ENCODE measurements around the gene ERAS. TPM values are rescaled to one million over a fixed set of nuclear protein-coding genes. Genes with fewer than 3 reads are reported as not detected.

Gene ERAS
- polyA plus RNA-seq, 2 of the 4 experiments (the other 2 are of a cell fraction) = 0.06 TPM; not detected in 1

DNA sequence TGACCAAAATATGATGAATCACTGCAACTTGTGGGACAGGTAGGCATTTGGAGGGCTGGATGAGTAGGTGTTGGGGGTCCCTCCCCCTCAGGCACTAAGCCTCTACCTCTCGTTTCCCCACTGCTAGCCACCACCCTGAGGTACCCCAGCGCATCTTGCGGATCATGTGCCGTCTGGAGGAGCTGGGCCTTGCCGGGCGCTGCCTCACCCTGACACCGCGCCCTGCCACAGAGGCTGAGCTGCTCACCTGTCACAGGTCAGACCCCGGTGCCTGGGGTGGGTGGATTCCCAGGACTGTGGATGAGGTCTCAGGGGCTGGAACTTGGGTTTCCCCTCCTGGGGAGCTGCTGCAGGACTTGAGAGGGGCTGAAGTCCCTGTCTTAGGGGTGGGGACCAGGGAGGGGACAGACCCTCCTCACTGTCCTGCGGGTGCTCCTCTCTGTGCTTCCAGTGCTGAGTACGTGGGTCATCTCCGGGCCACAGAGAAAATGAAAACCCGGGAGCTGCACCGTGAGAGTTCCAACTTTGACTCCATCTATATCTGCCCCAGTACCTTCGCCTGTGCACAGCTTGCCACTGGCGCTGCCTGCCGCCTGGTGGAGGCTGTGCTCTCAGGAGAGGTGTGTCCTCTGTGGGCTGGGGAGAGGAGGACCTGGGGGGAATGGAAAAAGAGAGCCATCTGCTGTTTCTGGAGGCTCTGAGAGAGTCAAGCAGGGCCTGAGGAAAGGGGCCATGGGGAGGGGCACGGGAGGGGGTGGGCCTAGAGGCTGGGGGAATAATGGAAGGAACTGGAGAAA lies 10.1 kb upstream of the ERAS start:
- WGBS (ENCODE audit: missing lambda C conversion rate) = 91% methylated on average over 9 of the region's 18 CpGs
- no peak overlapping the region for H3K27ac ChIP-seq
- ChIA-PET POLR2A (no interaction called here), CTCF (interaction anchor here (1.0 kb wide), 1 partner anchor 81 kb away, joined by 3 read pairs; no protein-coding TSS in a partner anchor)
- FAIRE-seq (no peak), DNase-seq (ENCODE audit: low read depth in 1 of 2, low spot score in 1 of 2) (no peak), ATAC-seq (peak in 1 of 2 experiments; percentile 38; a peak in 2 of 6 replicates)
- H3K4me3 ChIP-seq = no peak overlapping the region
- no peaks in the 10 kb centered on the region for H3K4me1 ChIP-seq
- TF ChIP-seq CHD4 (IDR thresholded peaks at IDR 0.05; ENCODE audit: borderline replicate concordance) (no peak), FOSL2 (IDR thresholded peaks at IDR 0.05) (no peak), FOSL2 (CRISPR knock-in tag; IDR thresholded peaks at IDR 0.05) (no peak), POLR2AphosphoS2 (conservative IDR thresholded peaks at IDR 0.05; ENCODE audit: low read length) (no peak), RAD21 (conservative IDR thresholded peaks at IDR 0.05 in 1 of 2, IDR thresholded peaks at IDR 0.05 in 1 of 2) (no peak), HOXB13 (CRISPR knock-in tag; IDR thresholded peaks at IDR 0.05; ENCODE audit: low read depth) (no peak), JUNB (IDR thresholded peaks at IDR 0.05) (no peak), MAFK (IDR thresholded peaks at IDR 0.05; ENCODE audit: partially characterized antibody) (no peak), JUN (IDR thresholded peaks at IDR 0.05) (no peak)
- TF ChIP-seq, protein P1, sequence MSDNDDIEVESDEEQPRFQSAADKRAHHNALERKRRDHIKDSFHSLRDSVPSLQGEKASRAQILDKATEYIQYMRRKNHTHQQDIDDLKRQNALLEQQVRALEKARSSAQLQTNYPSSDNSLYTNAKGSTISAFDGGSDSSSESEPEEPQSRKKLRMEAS (IDR thresholded peaks at IDR 0.05) = no peak
- TF ChIP-seq, protein P2, sequence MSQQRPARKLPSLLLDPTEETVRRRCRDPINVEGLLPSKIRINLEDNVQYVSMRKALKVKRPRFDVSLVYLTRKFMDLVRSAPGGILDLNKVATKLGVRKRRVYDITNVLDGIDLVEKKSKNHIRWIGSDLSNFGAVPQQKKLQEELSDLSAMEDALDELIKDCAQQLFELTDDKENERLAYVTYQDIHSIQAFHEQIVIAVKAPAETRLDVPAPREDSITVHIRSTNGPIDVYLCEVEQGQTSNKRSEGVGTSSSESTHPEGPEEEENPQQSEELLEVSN (IDR thresholded peaks at IDR 0.05; ENCODE audit: borderline replicate concordance, low read depth) = no peak
- no peak overlapping the region for H3K4me2 ChIP-seq
- H3K9me3 ChIP-seq = no peaks in the 10 kb centered on the region

DNA sequence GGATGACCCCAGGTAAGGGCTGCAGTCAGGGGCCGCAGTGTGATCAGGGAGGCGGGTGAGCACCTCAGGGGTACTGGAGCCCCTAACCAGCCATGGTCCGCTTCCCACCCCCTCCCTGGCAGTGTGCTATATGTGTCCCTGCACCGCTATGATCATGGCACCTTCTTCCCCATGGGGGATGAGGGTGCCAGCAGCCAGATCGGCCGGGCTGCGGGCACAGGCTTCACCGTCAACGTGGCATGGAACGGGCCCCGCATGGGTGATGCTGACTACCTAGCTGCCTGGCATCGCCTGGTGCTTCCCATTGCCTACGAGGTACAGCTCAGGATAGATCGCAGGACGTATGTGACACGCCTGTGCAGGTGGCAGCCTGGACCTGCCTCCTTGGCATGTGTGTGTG lies 8.2 kb upstream of the ERAS start:
- ATAC-seq (no peak), DNase-seq (ENCODE audit: low read depth in 1 of 2, low spot score in 1 of 2) (no peak), FAIRE-seq (no peak)
- ChIA-PET POLR2A (no interaction called here), CTCF (no interaction called here)
- H3K4me1 ChIP-seq = no peaks in the 10 kb centered on the region
- TF ChIP-seq ZFP36 (IDR thresholded peaks at IDR 0.05; ENCODE audit: borderline replicate concordance, partially characterized antibody) = no peak
- no peak for TF ChIP-seq KDM1A (IDR thresholded peaks at IDR 0.05; ENCODE audit: low read depth)
- TF ChIP-seq, protein P3, sequence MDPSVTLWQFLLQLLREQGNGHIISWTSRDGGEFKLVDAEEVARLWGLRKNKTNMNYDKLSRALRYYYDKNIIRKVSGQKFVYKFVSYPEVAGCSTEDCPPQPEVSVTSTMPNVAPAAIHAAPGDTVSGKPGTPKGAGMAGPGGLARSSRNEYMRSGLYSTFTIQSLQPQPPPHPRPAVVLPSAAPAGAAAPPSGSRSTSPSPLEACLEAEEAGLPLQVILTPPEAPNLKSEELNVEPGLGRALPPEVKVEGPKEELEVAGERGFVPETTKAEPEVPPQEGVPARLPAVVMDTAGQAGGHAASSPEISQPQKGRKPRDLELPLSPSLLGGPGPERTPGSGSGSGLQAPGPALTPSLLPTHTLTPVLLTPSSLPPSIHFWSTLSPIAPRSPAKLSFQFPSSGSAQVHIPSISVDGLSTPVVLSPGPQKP (IDR thresholded peaks at IDR 0.05; ENCODE audit: low read depth, low read length) = no peak
- TF ChIP-seq FOSL2 (IDR thresholded peaks at IDR 0.05) = no peak
- no peak for TF ChIP-seq FOSL2 (CRISPR knock-in tag; IDR thresholded peaks at IDR 0.05)
- TF ChIP-seq RAD21 (conservative IDR thresholded peaks at IDR 0.05 in 1 of 2, IDR thresholded peaks at IDR 0.05 in 1 of 2) = no peak
- TF ChIP-seq POLR2A (IDR thresholded peaks at IDR 0.05; ENCODE audit: low read length) = no peak
- TF ChIP-seq, protein P4, sequence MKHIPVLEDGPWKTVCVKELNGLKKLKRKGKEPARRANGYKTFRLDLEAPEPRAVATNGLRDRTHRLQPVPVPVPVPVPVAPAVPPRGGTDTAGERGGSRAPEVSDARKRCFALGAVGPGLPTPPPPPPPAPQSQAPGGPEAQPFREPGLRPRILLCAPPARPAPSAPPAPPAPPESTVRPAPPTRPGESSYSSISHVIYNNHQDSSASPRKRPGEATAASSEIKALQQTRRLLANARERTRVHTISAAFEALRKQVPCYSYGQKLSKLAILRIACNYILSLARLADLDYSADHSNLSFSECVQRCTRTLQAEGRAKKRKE (CRISPR knock-in tag; IDR thresholded peaks at IDR 0.05; ENCODE audit: low read depth) = no peak
- no peak for TF ChIP-seq MAZ (IDR thresholded peaks at IDR 0.05; ENCODE audit: borderline replicate concordance, low read depth, low read length)
- TF ChIP-seq MAFK (IDR thresholded peaks at IDR 0.05; ENCODE audit: partially characterized antibody) = no peak
- TF ChIP-seq, protein P5, sequence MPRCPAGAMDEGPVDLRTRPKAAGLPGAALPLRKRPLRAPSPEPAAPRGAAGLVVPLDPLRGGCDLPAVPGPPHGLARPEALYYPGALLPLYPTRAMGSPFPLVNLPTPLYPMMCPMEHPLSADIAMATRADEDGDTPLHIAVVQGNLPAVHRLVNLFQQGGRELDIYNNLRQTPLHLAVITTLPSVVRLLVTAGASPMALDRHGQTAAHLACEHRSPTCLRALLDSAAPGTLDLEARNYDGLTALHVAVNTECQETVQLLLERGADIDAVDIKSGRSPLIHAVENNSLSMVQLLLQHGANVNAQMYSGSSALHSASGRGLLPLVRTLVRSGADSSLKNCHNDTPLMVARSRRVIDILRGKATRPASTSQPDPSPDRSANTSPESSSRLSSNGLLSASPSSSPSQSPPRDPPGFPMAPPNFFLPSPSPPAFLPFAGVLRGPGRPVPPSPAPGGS (IDR thresholded peaks at IDR 0.05) = no peak
- TF ChIP-seq HEYL (CRISPR knock-in tag; IDR thresholded peaks at IDR 0.05) = no peak
- no peak for TF ChIP-seq CEBPB (IDR thresholded peaks at IDR 0.05)
- no peak for TF ChIP-seq MYC (IDR thresholded peaks at IDR 0.05; ENCODE audit: borderline replicate concordance, low read length)
- TF ChIP-seq CHD4 (IDR thresholded peaks at IDR 0.05; ENCODE audit: borderline replicate concordance) = no peak
- TF ChIP-seq NR3C1 (IDR thresholded peaks at IDR 0.05) = no peak
- no peak for TF ChIP-seq BHLHE40 (IDR thresholded peaks at IDR 0.05; ENCODE audit: low read depth, low read length)
- no peak overlapping the region for H3K4me2 ChIP-seq
- no peak overlapping the region for H3K27ac ChIP-seq
- no peak overlapping the region for H3K4me3 ChIP-seq
- no peaks in the 10 kb centered on the region for H3K9me3 ChIP-seq
- WGBS (ENCODE audit: missing lambda C conversion rate) = 100% methylated on average over 3 of the region's 16 CpGs
